ENCODE data around the gene DNAJB1.

The DNAJB1 gene

DNA sequence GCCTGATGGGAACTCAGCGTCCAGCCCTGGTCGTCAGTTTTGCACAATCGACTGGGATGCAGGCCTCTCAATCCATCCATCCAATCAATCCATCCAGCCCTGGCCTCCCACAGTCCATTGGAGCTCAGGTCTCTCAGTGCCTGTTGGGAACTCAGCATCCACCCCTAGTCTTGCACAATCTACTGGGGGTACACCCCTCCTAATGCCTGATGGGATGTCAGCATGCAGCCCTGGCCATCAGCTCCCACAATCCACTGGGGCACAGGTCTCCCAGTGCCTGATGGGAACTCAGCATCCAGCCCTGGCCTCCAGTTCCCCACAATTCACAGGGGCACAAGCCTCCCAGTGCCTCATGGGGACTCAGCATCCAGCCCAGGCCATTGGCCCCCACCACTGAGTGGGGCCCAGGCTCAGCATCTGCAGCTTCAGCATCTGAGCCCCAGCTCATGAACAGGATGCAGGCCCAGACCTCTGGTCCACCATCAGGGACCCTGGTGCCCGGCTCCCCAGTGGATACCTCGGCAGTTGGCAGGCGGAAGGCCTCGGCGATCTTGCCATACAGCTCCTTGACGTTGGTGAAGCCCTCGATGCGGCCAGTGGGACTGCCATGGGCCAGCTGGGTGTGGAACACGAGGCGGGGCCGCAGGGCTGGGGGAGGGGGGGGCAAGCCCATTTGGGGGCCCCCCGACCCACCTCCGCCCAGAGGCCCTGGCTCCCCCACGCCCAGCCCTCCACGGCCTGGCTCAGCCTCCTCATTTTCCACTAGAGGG lies 35.8 kb downstream of the DNAJB1 start:
- Histone ChIP-seq H3K4me3 (ENCODE audit: low read depth in 1 of 2, low read length in 2 of 2) (no peak overlapping the region), H3K27me3 (ENCODE audit: low read depth, low read length) (no peaks in the 10 kb centered on the region), H3K9me3 (ENCODE audit: control insufficient read depth in 1 of 2, low read length in 2 of 2) (no peaks in the 10 kb centered on the region), H3K36me3 (ENCODE audit: control insufficient read depth in 1 of 2, insufficient read depth in 2 of 2, low read length in 2 of 2) (peaks cover 0 to 48% of the 10 kb centered on the region in 2 donors), H3K4me1 (ENCODE audit: control insufficient read depth in 1 of 2, insufficient read depth in 2 of 2, low read length in 2 of 2) (peaks cover 0 to 18% of the 10 kb centered on the region in 2 donors), H3K27ac (ENCODE audit: low read length) (no peak overlapping the region)

DNA sequence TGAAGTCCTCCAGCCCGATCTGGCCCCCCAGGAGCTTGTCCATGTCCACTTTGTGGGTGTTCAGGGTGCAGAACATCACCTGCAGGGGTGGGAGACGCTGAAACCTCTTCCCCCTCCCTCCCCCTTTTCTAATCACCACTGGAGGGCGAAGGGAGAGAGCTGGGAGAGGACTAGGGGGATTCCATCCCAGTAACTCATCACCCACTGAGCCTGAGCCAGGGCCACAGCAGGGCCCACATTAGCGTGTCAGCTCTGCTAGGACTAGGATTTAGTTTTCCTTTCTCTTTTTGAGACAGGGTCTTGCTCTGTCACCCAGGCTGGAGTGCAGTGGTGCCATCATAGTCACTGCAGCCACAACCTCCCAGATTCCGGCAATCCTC lies 37.5 kb downstream of the DNAJB1 start:
- peaks cover 3% of the 10 kb centered on the region for H3K27me3 ChIP-seq (ENCODE audit: low read depth, low read length)
- peaks cover 0 to 42% of the 10 kb centered on the region in 2 donors for H3K36me3 ChIP-seq (ENCODE audit: control insufficient read depth in 1 of 2, insufficient read depth in 2 of 2, low read length in 2 of 2)
- H3K4me1 ChIP-seq (ENCODE audit: control insufficient read depth in 1 of 2, insufficient read depth in 2 of 2, low read length in 2 of 2): peaks cover 0 to 34% of the 10 kb centered on the region in 2 donors
- no peaks in the 10 kb centered on the region for H3K9me3 ChIP-seq (ENCODE audit: control insufficient read depth in 1 of 2, low read length in 2 of 2)
- no peak overlapping the region for H3K27ac ChIP-seq (ENCODE audit: low read length)
- no peak overlapping the region for H3K4me3 ChIP-seq (ENCODE audit: low read depth in 1 of 2, low read length in 2 of 2)

DNA sequence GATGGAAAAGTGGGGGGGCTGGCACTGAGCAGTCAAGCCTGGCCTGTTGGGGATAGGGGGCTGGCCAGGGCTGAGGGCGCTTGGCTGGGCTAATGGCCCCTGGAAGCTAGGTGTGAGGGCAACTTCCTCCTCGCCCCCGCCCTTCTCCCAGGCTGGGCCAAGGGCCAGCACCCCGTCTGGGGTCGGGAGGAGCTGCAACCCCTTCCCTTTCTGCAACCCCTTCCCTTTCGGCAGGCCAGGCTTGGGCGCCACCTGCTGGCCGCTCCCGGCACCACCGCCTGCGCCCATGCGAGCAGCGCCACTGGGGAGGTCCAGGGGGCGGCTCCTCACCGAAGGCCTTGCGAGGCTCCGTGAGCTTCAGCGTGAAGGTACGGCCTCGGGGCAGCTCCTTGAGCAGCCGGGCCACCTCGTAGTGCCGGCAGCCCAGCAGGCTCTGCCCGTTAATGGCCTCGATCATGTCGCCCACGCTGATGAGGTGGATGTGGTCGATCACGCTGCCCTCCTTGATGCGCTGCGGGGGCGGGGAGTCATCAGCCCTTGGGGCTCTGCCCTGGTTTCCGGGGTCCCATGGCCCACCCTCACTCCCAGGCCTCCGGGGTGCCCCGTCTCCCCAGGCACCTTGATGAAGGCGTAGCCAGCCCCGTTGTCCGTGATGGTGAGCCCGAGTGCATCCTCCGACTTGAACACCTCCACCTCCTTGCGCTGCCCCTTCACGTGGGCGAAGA lies 38.1 kb downstream of the DNAJB1 start:
- Histone ChIP-seq H3K4me1 (ENCODE audit: control insufficient read depth in 1 of 2, insufficient read depth in 2 of 2, low read length in 2 of 2) (peaks cover 0 to 39% of the 10 kb centered on the region in 2 donors), H3K9me3 (ENCODE audit: control insufficient read depth in 1 of 2, low read length in 2 of 2) (no peaks in the 10 kb centered on the region), H3K36me3 (ENCODE audit: control insufficient read depth in 1 of 2, insufficient read depth in 2 of 2, low read length in 2 of 2) (peaks cover 0 to 42% of the 10 kb centered on the region in 2 donors), H3K27ac (ENCODE audit: low read length) (no peak overlapping the region), H3K27me3 (ENCODE audit: low read depth, low read length) (peaks cover 3% of the 10 kb centered on the region), H3K4me3 (ENCODE audit: low read depth in 1 of 2, low read length in 2 of 2) (no peak overlapping the region)

DNA sequence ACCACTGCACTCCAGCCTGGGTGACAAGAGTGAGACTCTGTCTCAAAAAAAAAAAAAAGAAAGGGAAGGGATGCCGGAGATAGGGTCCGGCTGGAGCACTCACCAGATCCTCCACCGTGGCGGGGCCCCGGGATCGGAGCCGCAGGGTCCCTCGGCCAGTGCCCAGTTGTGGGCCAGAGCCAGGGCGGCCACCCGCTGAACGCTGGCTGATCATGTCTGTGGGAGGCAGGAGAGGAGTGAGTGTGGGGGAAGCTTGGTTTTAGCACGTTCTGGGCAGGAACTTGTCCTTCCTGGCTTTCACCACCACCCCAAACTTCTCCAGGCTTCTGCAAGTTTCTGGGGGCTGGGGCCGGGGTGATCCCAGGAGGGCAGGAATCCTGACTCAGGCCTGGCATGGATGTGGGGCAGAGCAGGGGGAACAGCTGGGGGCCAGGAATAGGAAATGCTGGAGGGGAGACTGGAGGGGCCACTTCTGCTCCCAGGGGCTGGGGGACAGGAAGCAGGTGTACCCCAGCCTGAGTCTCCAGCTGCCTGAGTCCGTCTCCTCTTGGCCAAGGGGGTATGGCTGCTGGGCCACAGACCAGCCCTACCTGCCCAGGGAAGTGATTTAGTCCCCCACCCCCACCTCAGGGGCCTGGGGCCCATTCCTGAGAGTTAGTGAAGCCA lies 38.8 kb downstream of the DNAJB1 start:
- peaks cover 10% of the 10 kb centered on the region for H3K27me3 ChIP-seq (ENCODE audit: low read depth, low read length)
- peaks cover 0 to 45% of the 10 kb centered on the region in 2 donors for H3K4me1 ChIP-seq (ENCODE audit: control insufficient read depth in 1 of 2, insufficient read depth in 2 of 2, low read length in 2 of 2)
- no peaks in the 10 kb centered on the region for H3K9me3 ChIP-seq (ENCODE audit: control insufficient read depth in 1 of 2, low read length in 2 of 2)
- no peak overlapping the region for H3K27ac ChIP-seq (ENCODE audit: low read length)
- H3K36me3 ChIP-seq (ENCODE audit: control insufficient read depth in 1 of 2, insufficient read depth in 2 of 2, low read length in 2 of 2): peaks cover 0 to 42% of the 10 kb centered on the region in 2 donors
- H3K4me3 ChIP-seq (ENCODE audit: low read depth in 1 of 2, low read length in 2 of 2): no peak overlapping the region

DNA sequence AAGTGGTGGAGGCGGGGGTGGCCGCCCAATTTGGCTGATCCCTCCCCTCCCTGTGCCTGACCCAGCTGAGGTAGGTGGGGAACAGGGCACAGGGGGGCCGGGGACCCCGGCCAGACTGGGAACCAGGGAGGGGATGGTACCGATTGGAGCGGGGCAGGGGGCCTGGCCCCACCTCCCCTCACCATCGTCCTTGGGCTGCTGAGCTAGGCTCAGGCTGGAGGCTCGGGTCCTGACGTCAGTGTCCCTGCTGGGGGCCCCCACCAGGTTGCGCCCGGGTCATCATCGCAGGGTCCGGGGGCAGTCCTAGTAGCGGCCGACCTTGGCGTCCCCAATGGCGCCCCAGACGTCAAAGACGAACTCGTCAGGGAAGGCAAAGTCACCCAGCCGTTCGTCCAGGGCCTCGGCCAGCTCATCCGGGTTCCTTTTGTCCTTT lies 40.1 kb downstream of the DNAJB1 start:
- Histone ChIP-seq H3K4me1 (ENCODE audit: control insufficient read depth in 1 of 2, insufficient read depth in 2 of 2, low read length in 2 of 2) (peaks cover 0 to 57% of the 10 kb centered on the region in 2 donors), H3K27me3 (ENCODE audit: low read depth, low read length) (peaks cover 13% of the 10 kb centered on the region), H3K9me3 (ENCODE audit: control insufficient read depth in 1 of 2, low read length in 2 of 2) (no peaks in the 10 kb centered on the region), H3K27ac (ENCODE audit: low read length) (no peak overlapping the region), H3K4me3 (ENCODE audit: low read depth in 1 of 2, low read length in 2 of 2) (no peak overlapping the region), H3K36me3 (ENCODE audit: control insufficient read depth in 1 of 2, insufficient read depth in 2 of 2, low read length in 2 of 2) (peaks cover 0 to 42% of the 10 kb centered on the region in 2 donors)

DNA sequence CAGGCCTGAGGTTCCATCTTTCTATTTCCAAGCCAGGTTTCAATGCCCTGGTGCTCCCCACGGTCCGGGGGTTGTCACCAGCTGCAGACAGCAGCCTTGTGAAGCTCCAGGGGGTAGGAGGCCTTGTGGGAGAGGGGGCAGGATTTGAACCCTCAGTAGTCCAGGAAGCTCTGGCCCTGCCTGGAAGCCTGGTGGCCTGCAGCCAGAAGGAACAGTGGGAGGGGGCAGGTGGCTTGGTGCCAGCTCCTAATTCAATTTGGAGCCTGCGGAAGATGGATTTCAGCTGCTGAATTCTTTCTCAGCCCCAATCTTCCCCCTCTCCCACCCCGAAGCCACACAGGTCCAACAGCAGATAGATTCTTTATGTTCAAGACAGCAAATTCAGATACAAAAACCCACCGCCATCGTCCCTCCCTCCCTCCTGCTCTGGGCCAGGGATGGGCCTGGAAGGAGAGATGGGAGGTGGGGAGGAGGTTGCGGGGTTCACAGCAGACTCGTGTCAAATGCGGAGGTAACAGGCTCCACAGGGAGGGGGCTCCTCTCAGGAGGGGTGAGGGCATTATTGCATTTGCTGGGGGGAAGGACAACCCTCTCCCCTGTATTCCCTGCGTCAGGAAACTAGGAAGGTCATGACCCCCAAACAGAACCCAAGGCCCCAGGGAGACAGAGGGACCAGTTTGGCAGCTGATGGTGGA lies 40.6 kb downstream of the DNAJB1 start:
- Histone ChIP-seq H3K4me1 (ENCODE audit: control insufficient read depth in 1 of 2, insufficient read depth in 2 of 2, low read length in 2 of 2) (peaks cover 0 to 61% of the 10 kb centered on the region in 2 donors), H3K4me3 (ENCODE audit: low read depth in 1 of 2, low read length in 2 of 2) (no peak overlapping the region), H3K36me3 (ENCODE audit: control insufficient read depth in 1 of 2, insufficient read depth in 2 of 2, low read length in 2 of 2) (peaks cover 0 to 40% of the 10 kb centered on the region in 2 donors), H3K27ac (ENCODE audit: low read length) (no peak overlapping the region), H3K9me3 (ENCODE audit: control insufficient read depth in 1 of 2, low read length in 2 of 2) (no peaks in the 10 kb centered on the region), H3K27me3 (ENCODE audit: low read depth, low read length) (peaks cover 18% of the 10 kb centered on the region)

DNA sequence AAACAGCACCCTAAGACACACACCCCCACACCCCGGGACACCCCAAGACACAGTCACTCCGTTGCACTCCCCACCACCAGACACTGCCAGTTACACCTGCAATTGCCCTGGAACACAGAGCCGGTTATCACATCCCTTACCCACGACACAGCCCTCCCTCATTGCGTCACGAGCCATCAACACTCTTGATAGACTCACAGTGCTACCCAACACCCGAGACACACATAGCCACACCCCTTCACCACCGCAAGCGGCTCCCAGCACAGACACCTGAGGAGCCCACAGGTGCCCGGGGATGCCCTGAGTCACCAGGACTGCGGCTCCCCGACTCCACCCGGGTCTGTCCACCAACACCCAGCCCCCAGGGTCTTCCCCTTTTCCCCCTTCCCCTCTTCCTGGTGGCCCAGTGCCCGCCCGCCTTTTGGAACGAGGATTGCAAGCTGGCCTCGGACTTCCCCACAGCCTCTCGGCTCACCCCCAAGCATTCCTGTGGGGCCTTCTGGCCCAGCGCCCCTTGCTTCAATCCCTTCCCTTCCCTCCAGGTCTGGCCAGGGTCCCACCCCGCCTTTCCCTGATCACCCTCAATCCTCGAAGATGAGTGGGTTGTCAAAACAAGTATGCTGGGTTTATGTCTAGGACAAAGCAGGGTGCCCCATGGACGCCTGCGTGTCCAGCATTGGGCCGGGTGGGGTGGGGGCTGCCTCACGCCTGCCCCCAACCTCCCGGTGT lies 41.4 kb downstream of the DNAJB1 start:
- no peak overlapping the region for H3K27ac ChIP-seq (ENCODE audit: low read length)
- H3K36me3 ChIP-seq (ENCODE audit: control insufficient read depth in 1 of 2, insufficient read depth in 2 of 2, low read length in 2 of 2): peaks cover 0 to 32% of the 10 kb centered on the region in 2 donors
- no peak overlapping the region for H3K4me3 ChIP-seq (ENCODE audit: low read depth in 1 of 2, low read length in 2 of 2)
- H3K27me3 ChIP-seq (ENCODE audit: low read depth, low read length): peaks cover 18% of the 10 kb centered on the region
- H3K9me3 ChIP-seq (ENCODE audit: control insufficient read depth in 1 of 2, low read length in 2 of 2): no peaks in the 10 kb centered on the region
- peaks cover 0 to 68% of the 10 kb centered on the region in 2 donors for H3K4me1 ChIP-seq (ENCODE audit: control insufficient read depth in 1 of 2, insufficient read depth in 2 of 2, low read length in 2 of 2)

DNA sequence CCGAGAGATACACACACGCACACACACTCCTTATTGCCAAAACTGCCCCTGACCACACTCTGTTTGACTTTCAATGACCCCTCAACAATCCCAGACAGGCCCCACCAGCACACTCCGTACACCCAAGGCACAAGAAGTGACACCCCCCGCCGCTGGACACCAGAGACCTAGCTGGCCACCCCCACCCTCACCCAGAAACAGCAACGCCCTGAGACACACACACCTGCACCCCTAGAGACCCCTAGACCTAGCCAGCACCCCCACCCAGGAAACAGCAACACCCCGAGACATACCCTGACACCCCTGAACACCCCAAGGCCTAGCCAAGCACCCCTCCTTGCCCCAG lies 41.9 kb downstream of the DNAJB1 start:
- Histone ChIP-seq H3K4me1 (ENCODE audit: control insufficient read depth in 1 of 2, insufficient read depth in 2 of 2, low read length in 2 of 2) (peaks cover 0 to 73% of the 10 kb centered on the region in 2 donors), H3K27me3 (ENCODE audit: low read depth, low read length) (peaks cover 18% of the 10 kb centered on the region), H3K27ac (ENCODE audit: low read length) (no peak overlapping the region), H3K4me3 (ENCODE audit: low read depth in 1 of 2, low read length in 2 of 2) (no peak overlapping the region), H3K9me3 (ENCODE audit: control insufficient read depth in 1 of 2, low read length in 2 of 2) (no peaks in the 10 kb centered on the region), H3K36me3 (ENCODE audit: control insufficient read depth in 1 of 2, insufficient read depth in 2 of 2, low read length in 2 of 2) (peaks cover 0 to 36% of the 10 kb centered on the region in 2 donors)

DNA sequence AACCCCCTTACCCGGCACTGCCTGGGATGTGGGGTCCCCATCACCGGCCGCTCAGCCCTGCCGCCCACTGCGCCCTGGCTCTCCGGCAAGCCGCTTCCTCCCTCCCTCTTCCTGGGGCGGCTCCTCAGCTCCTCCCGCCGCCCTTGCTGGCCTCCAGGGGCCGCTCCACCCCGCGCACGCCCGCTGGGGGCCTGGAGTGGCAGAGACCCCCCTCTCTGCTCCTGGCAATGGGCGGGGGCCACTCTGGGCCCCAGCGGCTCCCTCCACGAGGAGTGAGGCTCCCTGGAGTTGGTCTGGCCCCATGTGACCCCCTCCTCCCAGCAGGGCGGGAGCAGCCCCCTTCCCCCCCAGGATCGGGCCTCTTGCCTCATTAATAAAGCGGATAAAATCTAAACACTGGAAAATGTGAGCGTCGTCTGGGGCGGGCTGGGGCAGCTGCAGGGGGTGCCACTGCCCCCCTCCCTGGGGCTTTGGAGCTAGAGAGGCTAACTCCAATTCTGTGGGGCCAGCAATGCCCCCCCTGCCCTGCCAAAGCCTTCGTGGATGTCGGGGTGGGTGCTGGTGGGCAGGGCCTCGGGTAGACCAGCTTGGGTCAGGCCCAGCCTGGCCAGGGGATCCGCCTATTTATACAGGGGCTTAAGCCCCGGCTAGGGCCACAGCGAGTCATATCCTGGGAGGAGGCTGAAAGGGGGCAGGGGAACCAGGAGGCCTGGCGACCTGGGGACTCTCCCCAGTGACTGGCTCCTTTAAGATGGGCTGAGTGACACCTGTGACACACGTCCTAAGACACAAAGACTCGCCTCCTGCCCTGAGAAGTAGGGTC lies 42.7 kb downstream of the DNAJB1 start, which contains the start of gene PTGER1:
Gene PTGER1, minus strand, starts transcription at position 104 of the 823 bp plus-strand sequence. CDS start 1,034 bp downstream, outside the sequence.
- Histone ChIP-seq H3K36me3 (ENCODE audit: control insufficient read depth in 1 of 2, insufficient read depth in 2 of 2, low read length in 2 of 2) (peaks cover 0 to 41% of the 10 kb centered on the region in 2 donors), H3K27me3 (ENCODE audit: low read depth, low read length) (peaks cover 18% of the 10 kb centered on the region), H3K4me1 (ENCODE audit: control insufficient read depth in 1 of 2, insufficient read depth in 2 of 2, low read length in 2 of 2) (peaks cover 0 to 73% of the 10 kb centered on the region in 2 donors), H3K9me3 (ENCODE audit: control insufficient read depth in 1 of 2, low read length in 2 of 2) (no peaks in the 10 kb centered on the region), H3K4me3 (ENCODE audit: low read depth in 1 of 2, low read length in 2 of 2) (peak within 1 kb of the TSS in 1 of 2 donors; percentile 50), H3K27ac (ENCODE audit: low read length) (no peak within 1 kb of the TSS)

DNA sequence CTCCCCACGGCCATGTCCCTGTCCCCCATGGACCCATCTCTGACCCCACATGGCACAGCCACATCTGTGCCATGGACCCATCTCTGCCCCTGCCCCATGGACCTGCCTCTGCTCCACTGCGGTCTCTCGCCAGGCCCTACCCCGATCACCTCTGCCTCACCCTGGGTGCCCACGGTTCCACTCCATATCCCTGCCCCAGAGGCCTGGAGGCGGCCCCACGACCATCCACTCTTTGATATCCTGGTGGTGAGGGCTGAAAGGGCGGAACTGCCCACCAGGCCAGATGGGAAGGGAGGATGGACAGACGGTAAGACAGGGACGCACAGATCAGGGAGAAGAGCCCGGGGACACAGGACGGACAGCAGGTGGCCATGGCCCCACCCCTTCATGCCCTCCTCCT lies 43.4 kb downstream of the DNAJB1 start:
- Histone ChIP-seq H3K27me3 (ENCODE audit: low read depth, low read length) (peaks cover 18% of the 10 kb centered on the region), H3K9me3 (ENCODE audit: control insufficient read depth in 1 of 2, low read length in 2 of 2) (no peaks in the 10 kb centered on the region), H3K4me3 (ENCODE audit: low read depth in 1 of 2, low read length in 2 of 2) (peak overlapping the region in 1 of 2 donors; percentile 50), H3K36me3 (ENCODE audit: control insufficient read depth in 1 of 2, insufficient read depth in 2 of 2, low read length in 2 of 2) (peaks cover 6 to 41% of the 10 kb centered on the region in 2 donors), H3K4me1 (ENCODE audit: control insufficient read depth in 1 of 2, insufficient read depth in 2 of 2, low read length in 2 of 2) (peaks cover 0 to 68% of the 10 kb centered on the region in 2 donors), H3K27ac (ENCODE audit: low read length) (no peak overlapping the region)

Data from muscle layer of duodenum (tissue), 2 donors.